ENCODE results near the gene ARHGAP8.
"Not testable (repeated sequence)": the region's sequence is repeated elsewhere in the genome, so short reads cannot be mapped to it uniquely, and the experiment has no call there.

Gene ARHGAP8

GRCh38 chr22:44793106-44793505 lies 40.7 kb downstream of the ARHGAP8 start:
- H3K27me3 ChIP-seq (ENCODE audit: control insufficient read depth in 1 of 2, insufficient read depth in 2 of 2, low read length in 2 of 2), result peaks cover 0 to 4% of the 10 kb centered on the region in 2 donors
- no peaks in the 10 kb centered on the region for H3K36me3 ChIP-seq (ENCODE audit: control insufficient read depth in 2 of 2, insufficient read depth in 2 of 2, low read length in 2 of 2)
- H3K4me1 ChIP-seq (ENCODE audit: control insufficient read depth, insufficient read depth, low read length), result no peaks in the 10 kb centered on the region
- no peak overlapping the region for H3K9ac ChIP-seq (ENCODE audit: low read length in 2 of 2)
- no peaks in the 10 kb centered on the region for H3K9me3 ChIP-seq (ENCODE audit: control insufficient read depth in 2 of 2, low read length in 2 of 2)
- H3K27ac ChIP-seq (ENCODE audit: low read length), result no peak overlapping the region
- H3K4me3 ChIP-seq (ENCODE audit: low read length in 2 of 2), result no peak overlapping the region

GRCh38 chr22:44793506-44794172 lies 41.3 kb downstream of the ARHGAP8 start:
- no peaks in the 10 kb centered on the region for H3K36me3 ChIP-seq (ENCODE audit: control insufficient read depth in 2 of 2, insufficient read depth in 2 of 2, low read length in 2 of 2)
- no peaks in the 10 kb centered on the region for H3K9me3 ChIP-seq (ENCODE audit: control insufficient read depth in 2 of 2, low read length in 2 of 2)
- H3K27ac ChIP-seq (ENCODE audit: low read length), result no peak overlapping the region
- no peak overlapping the region for H3K9ac ChIP-seq (ENCODE audit: low read length in 2 of 2)
- H3K4me1 ChIP-seq (ENCODE audit: control insufficient read depth, insufficient read depth, low read length), result no peaks in the 10 kb centered on the region
- H3K27me3 ChIP-seq (ENCODE audit: control insufficient read depth in 1 of 2, insufficient read depth in 2 of 2, low read length in 2 of 2), result peaks cover 0 to 4% of the 10 kb centered on the region in 2 donors
- H3K4me3 ChIP-seq (ENCODE audit: low read length in 2 of 2), result no peak overlapping the region

GRCh38 chr22:44795701-44796630 lies 43.6 kb downstream of the ARHGAP8 start:
- Histone ChIP-seq H3K27ac (ENCODE audit: low read length) (no peak overlapping the region), H3K27me3 (ENCODE audit: control insufficient read depth in 1 of 2, insufficient read depth in 2 of 2, low read length in 2 of 2) (peaks cover 0 to 4% of the 10 kb centered on the region in 2 donors)

GRCh38 chr22:44797181-44797725 lies 44.9 kb downstream of the ARHGAP8 start:
- H3K27me3 ChIP-seq (ENCODE audit: control insufficient read depth in 1 of 2, insufficient read depth in 2 of 2, low read length in 2 of 2), result peaks cover 7 to 8% of the 10 kb centered on the region in 2 donors

More at GRCh38 chr22:44795701-44796630, 43.6 kb downstream of the ARHGAP8 start:
- Histone ChIP-seq H3K9me3 (ENCODE audit: control insufficient read depth in 2 of 2, low read length in 2 of 2) (no peaks in the 10 kb centered on the region), H3K4me1 (ENCODE audit: control insufficient read depth, insufficient read depth, low read length) (no peaks in the 10 kb centered on the region), H3K9ac (ENCODE audit: low read length in 2 of 2) (no peak overlapping the region), H3K4me3 (ENCODE audit: low read length in 2 of 2) (no peak overlapping the region), H3K36me3 (ENCODE audit: control insufficient read depth in 2 of 2, insufficient read depth in 2 of 2, low read length in 2 of 2) (no peaks in the 10 kb centered on the region)

GRCh38 chr22:44799077-44799945 lies 46.9 kb downstream of the ARHGAP8 start:
- Histone ChIP-seq H3K9me3 (ENCODE audit: control insufficient read depth in 2 of 2, low read length in 2 of 2) (no peaks in the 10 kb centered on the region), H3K27me3 (ENCODE audit: control insufficient read depth in 1 of 2, insufficient read depth in 2 of 2, low read length in 2 of 2) (peaks cover 8 to 9% of the 10 kb centered on the region in 2 donors), H3K9ac (ENCODE audit: low read length in 2 of 2) (no peak overlapping the region), H3K4me3 (ENCODE audit: low read length in 2 of 2) (no peak overlapping the region), H3K4me1 (ENCODE audit: control insufficient read depth, insufficient read depth, low read length) (no peaks in the 10 kb centered on the region), H3K36me3 (ENCODE audit: control insufficient read depth in 2 of 2, insufficient read depth in 2 of 2, low read length in 2 of 2) (no peaks in the 10 kb centered on the region), H3K27ac (ENCODE audit: low read length) (no peak overlapping the region)

More at GRCh38 chr22:44797181-44797725, 44.9 kb downstream of the ARHGAP8 start:
- Histone ChIP-seq H3K4me3 (ENCODE audit: low read length in 2 of 2) (no peak overlapping the region), H3K36me3 (ENCODE audit: control insufficient read depth in 2 of 2, insufficient read depth in 2 of 2, low read length in 2 of 2) (no peaks in the 10 kb centered on the region), H3K9ac (ENCODE audit: low read length in 2 of 2) (no peak overlapping the region), H3K4me1 (ENCODE audit: control insufficient read depth, insufficient read depth, low read length) (no peaks in the 10 kb centered on the region), H3K27ac (ENCODE audit: low read length) (no peak overlapping the region), H3K9me3 (ENCODE audit: control insufficient read depth in 2 of 2, low read length in 2 of 2) (no peaks in the 10 kb centered on the region)

- H3K36me3 ChIP-seq (ENCODE audit: control insufficient read depth in 2 of 2, insufficient read depth in 2 of 2, low read length in 2 of 2); H3K27me3 ChIP-seq (ENCODE audit: control insufficient read depth in 1 of 2, insufficient read depth in 2 of 2, low read length in 2 of 2); H3K9me3 ChIP-seq (ENCODE audit: control insufficient read depth in 2 of 2, low read length in 2 of 2); H3K4me1 ChIP-seq (ENCODE audit: control insufficient read depth, insufficient read depth, low read length); H3K9ac ChIP-seq (ENCODE audit: low read length in 2 of 2); H3K4me3 ChIP-seq (ENCODE audit: low read length in 2 of 2); H3K27ac ChIP-seq (ENCODE audit: low read length): not testable (repeated sequence)
Measured at GRCh38 chr22:44799946-44800634, 47.7 kb downstream of the ARHGAP8 start.

- H3K27me3 ChIP-seq (ENCODE audit: control insufficient read depth in 1 of 2, insufficient read depth in 2 of 2, low read length in 2 of 2), result peaks cover 6 to 10% of the 10 kb centered on the region in 2 donors
Measured at GRCh38 chr22:44801476-44801875, 49.1 kb downstream of the ARHGAP8 start.

GRCh38 chr22:44802071-44802700 lies 49.8 kb downstream of the ARHGAP8 start:
- Histone ChIP-seq H3K4me1 (ENCODE audit: control insufficient read depth, insufficient read depth, low read length) (no peaks in the 10 kb centered on the region), H3K36me3 (ENCODE audit: control insufficient read depth in 2 of 2, insufficient read depth in 2 of 2, low read length in 2 of 2) (no peaks in the 10 kb centered on the region), H3K27ac (ENCODE audit: low read length) (no peak overlapping the region), H3K9ac (ENCODE audit: low read length in 2 of 2) (no peak overlapping the region), H3K4me3 (ENCODE audit: low read length in 2 of 2) (no peak overlapping the region), H3K27me3 (ENCODE audit: control insufficient read depth in 1 of 2, insufficient read depth in 2 of 2, low read length in 2 of 2) (peaks cover 7 to 10% of the 10 kb centered on the region in 2 donors), H3K9me3 (ENCODE audit: control insufficient read depth in 2 of 2, low read length in 2 of 2) (peaks cover 0 to 3% of the 10 kb centered on the region in 2 donors)

More at GRCh38 chr22:44801476-44801875, 49.1 kb downstream of the ARHGAP8 start:
- H3K4me1 ChIP-seq (ENCODE audit: control insufficient read depth, insufficient read depth, low read length), result no peaks in the 10 kb centered on the region
- H3K9ac ChIP-seq (ENCODE audit: low read length in 2 of 2), result no peak overlapping the region
- no peaks in the 10 kb centered on the region for H3K36me3 ChIP-seq (ENCODE audit: control insufficient read depth in 2 of 2, insufficient read depth in 2 of 2, low read length in 2 of 2)
- H3K4me3 ChIP-seq (ENCODE audit: low read length in 2 of 2), result no peak overlapping the region
- peaks cover 0 to 3% of the 10 kb centered on the region in 2 donors for H3K9me3 ChIP-seq (ENCODE audit: control insufficient read depth in 2 of 2, low read length in 2 of 2)
- no peak overlapping the region for H3K27ac ChIP-seq (ENCODE audit: low read length)

GRCh38 chr22:44802956-44803355 lies 50.6 kb downstream of the ARHGAP8 start:
- H3K4me3 ChIP-seq (ENCODE audit: low read length in 2 of 2), result no peak overlapping the region
- no peak overlapping the region for H3K27ac ChIP-seq (ENCODE audit: low read length)
- peaks cover 6 to 10% of the 10 kb centered on the region in 2 donors for H3K27me3 ChIP-seq (ENCODE audit: control insufficient read depth in 1 of 2, insufficient read depth in 2 of 2, low read length in 2 of 2)

More at GRCh38 chr22:44802956-44803355, 50.6 kb downstream of the ARHGAP8 start:
- peaks cover 0 to 3% of the 10 kb centered on the region in 2 donors for H3K9me3 ChIP-seq (ENCODE audit: control insufficient read depth in 2 of 2, low read length in 2 of 2)
- no peaks in the 10 kb centered on the region for H3K36me3 ChIP-seq (ENCODE audit: control insufficient read depth in 2 of 2, insufficient read depth in 2 of 2, low read length in 2 of 2)
- no peak overlapping the region for H3K9ac ChIP-seq (ENCODE audit: low read length in 2 of 2)
- no peaks in the 10 kb centered on the region for H3K4me1 ChIP-seq (ENCODE audit: control insufficient read depth, insufficient read depth, low read length)

All from stomach smooth muscle (tissue), 2 donors.